HepG2 (cell line): ENCODE results near the gene NIP7. TPM values are rescaled to one million over a fixed set of nuclear protein-coding genes. Genes with fewer than 3 reads are reported as not detected.
A peak's percentile ranks its signal among the peaks of the same experiment; 100 is the strongest.

Source experiments
- DNMT3B ChIP-seq: conservative IDR thresholded peaks from 2 replicates; pipeline ENCODE4 v1.6.1; 2016; ENCODE audit warnings: missing biosample characterization, control low read depth
- DPF2 ChIP-seq: sonication (generic); formaldehyde crosslinking; IDR thresholded peaks from 2 replicates; pipeline ENCODE4 v1.4.0; 2020; ENCODE audit warnings: mild to moderate bottlenecking, low read depth, missing genetic modification reagents, borderline replicate concordance
- HOXA9 ChIP-seq: sonication (generic); formaldehyde crosslinking; IDR thresholded peaks from 2 replicates; pipeline ENCODE4 v1.8.1; 2022; ENCODE audit warnings: missing genetic modification reagents, mild to moderate bottlenecking, moderate library complexity, borderline replicate concordance
- PBX3 ChIP-seq: sonication (generic); formaldehyde crosslinking; IDR thresholded peaks from 2 replicates; pipeline ENCODE4 v1.8.1; 2023; ENCODE audit warnings: missing genetic modification reagents, inconsistent platforms, borderline replicate concordance
- RAD21 ChIP-seq: fragments of 450-650 bp; formaldehyde crosslinking; IDR thresholded peaks from 2 replicates; pipeline ENCODE4 v1.5.0; 2020; ENCODE audit warnings: mild to moderate bottlenecking
- ZBTB44 ChIP-seq: sonication (generic); formaldehyde crosslinking; IDR thresholded peaks from 2 replicates; pipeline ENCODE4 v1.4.0; 2020; ENCODE audit warnings: missing genetic modification reagents
- ZNF180 ChIP-seq: sonication (generic); formaldehyde crosslinking; IDR thresholded peaks from 2 replicates; pipeline ENCODE4 v1.4.0; 2020; ENCODE audit warnings: low read depth, missing genetic modification reagents, borderline replicate concordance
- ZNF335 ChIP-seq: sonication (generic); formaldehyde crosslinking; IDR thresholded peaks from 2 replicates; pipeline ENCODE4 v1.4.0; 2020; ENCODE audit warnings: missing genetic modification reagents
- ZNF619 ChIP-seq: sonication (generic); formaldehyde crosslinking; IDR thresholded peaks from 2 replicates; pipeline ENCODE4 v1.4.0; 2020; ENCODE audit warnings: mild to moderate bottlenecking, missing genetic modification reagents
- ZNF670 ChIP-seq: sonication (generic); formaldehyde crosslinking; IDR thresholded peaks from 2 replicates; pipeline ENCODE4 v1.8.0; 2022; ENCODE audit warnings: mild to moderate bottlenecking, missing genetic modification reagents, borderline replicate concordance
- ZNF776 ChIP-seq: sonication (generic); formaldehyde crosslinking; IDR thresholded peaks from 2 replicates; pipeline ENCODE4 v1.4.0; 2020; ENCODE audit warnings: mild to moderate bottlenecking, missing genetic modification reagents
- polyA plus RNA-seq, 8 experiments: library from polyadenylated mRNA; depleted of rRNA in 3 of 8; stranded (reverse) in 7 of 8; unstranded in 1 of 8; fragments of >200 nt; fragmentation: Illumina TruSeq in 4 of 8; extraction: Trizol in 4 of 8; gene quantifications; 2 replicates each; pipeline versions ENCODE4 v1.2.1 to v1.2.3, GENCODE V29; 2011 to 2016; ENCODE audit warnings: low read depth in 4 of 8, missing spikeins in 1 of 8, mixed read lengths in 1 of 8; ENCODE audit not compliant: insufficient read depth in 1 of 8
- total RNA-seq, 5 experiments: library from RNA; depleted of rRNA; stranded (reverse); fragments of >200 nt; fragmentation: Illumina TruSeq; extraction: Trizol; gene quantifications; 2 replicates each; pipeline ENCODE4 v1.2.3, GENCODE V29; 2016; ENCODE audit warnings: low read depth in 1 of 5
- TF ChIP-seq, protein P1 (sequence below): sonication (generic); formaldehyde crosslinking; IDR thresholded peaks from 2 replicates; pipeline ENCODE4 v1.4.0; 2020; ENCODE audit warnings: missing genetic modification reagents, borderline replicate concordance
- TF ChIP-seq, protein P2 (sequence below): sonication (generic); formaldehyde crosslinking; IDR thresholded peaks from 2 replicates; pipeline ENCODE4 v1.8.0; 2022; ENCODE audit warnings: mild to moderate bottlenecking, missing genetic modification reagents, moderate library complexity
- TF ChIP-seq, protein P3 (sequence below): sonication (generic); formaldehyde crosslinking; conservative IDR thresholded peaks from 2 replicates; pipeline ENCODE4 v1.8.0; 2022; ENCODE audit warnings: mild to moderate bottlenecking, moderate library complexity, missing genetic modification reagents

Gene NIP7
- total and polyA plus RNA-seq, 2 of the 13 experiments (the other 11 are each of a cell fraction or from before 2014, with no cell fraction given): 15.3 to 114 TPM

DNA sequence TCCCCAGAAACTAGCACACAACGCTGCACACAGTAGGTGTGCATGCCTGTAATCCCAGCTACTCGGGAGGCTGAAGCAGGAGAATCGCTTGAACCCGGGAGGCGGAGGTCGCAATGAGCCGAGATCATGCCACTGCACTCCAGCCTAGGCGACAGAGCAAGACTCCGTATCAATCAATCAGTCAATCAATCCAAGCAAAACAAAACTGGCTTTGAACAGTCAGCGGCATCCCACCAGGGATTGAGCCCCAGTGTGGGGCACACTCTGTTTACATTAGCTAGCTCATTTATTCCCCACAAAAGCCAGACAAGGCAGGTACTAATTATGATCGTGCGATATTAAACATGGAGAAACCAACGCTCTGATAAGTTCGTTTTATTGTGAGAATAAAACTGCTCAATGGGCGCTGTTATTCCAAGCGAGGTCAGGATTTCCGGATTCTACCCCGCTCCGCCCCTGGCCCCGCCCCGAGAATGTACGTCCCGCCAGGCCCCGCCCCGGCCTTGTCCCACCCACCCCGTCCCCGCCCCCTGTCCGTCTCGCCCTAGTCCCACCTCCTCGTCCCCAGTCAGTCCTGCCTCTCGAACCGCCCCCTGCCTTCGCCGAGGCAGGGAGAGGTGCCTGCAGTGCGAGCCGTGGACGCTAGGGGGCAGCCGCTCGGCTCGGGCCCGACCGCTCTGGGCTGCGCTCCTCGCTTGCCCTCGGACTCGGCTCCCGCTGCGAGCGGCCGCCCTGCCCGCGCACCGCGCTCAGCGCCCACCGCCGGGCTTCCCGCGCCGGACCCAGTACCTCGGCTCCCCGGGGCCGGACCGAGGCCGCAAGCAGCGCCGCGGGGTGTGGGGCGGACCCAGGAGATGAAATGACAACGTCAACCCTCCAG, 28.7 kb upstream of the NIP7 start, which contains the start of gene VPS4A (continued):
- TF ChIP-seq ZBTB44 (0 out of 2 replicates have a peak, but pooled peaks have one; percentile 29), HOXA9 (CRISPR knock-in tag) (0 out of 2 replicates have a peak, but pooled peaks have one; percentile 22), ZNF180 (CRISPR knock-in tag) (no peak), RAD21 (peak; percentile 91), PBX3 (CRISPR knock-in tag) (no peak), ZNF335 (CRISPR knock-in tag) (peak; percentile 58; the same call in 1 of the 2 replicates), DNMT3B (CRISPR knock-in tag) (no peak), ZNF776 (peak; percentile 92), ZNF619 (CRISPR knock-in tag) (no peak; the same call in 1 of the 2 replicates), DPF2 (CRISPR knock-in tag) (no peak), ZNF670 (CRISPR knock-in tag) (peak; percentile 32; the same call in 1 of the 2 replicates)
- TF ChIP-seq, protein P1, sequence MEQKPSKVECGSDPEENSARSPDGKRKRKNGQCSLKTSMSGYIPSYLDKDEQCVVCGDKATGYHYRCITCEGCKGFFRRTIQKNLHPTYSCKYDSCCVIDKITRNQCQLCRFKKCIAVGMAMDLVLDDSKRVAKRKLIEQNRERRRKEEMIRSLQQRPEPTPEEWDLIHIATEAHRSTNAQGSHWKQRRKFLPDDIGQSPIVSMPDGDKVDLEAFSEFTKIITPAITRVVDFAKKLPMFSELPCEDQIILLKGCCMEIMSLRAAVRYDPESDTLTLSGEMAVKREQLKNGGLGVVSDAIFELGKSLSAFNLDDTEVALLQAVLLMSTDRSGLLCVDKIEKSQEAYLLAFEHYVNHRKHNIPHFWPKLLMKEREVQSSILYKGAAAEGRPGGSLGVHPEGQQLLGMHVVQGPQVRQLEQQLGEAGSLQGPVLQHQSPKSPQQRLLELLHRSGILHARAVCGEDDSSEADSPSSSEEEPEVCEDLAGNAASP: peak; percentile 56
- TF ChIP-seq, protein P2, sequence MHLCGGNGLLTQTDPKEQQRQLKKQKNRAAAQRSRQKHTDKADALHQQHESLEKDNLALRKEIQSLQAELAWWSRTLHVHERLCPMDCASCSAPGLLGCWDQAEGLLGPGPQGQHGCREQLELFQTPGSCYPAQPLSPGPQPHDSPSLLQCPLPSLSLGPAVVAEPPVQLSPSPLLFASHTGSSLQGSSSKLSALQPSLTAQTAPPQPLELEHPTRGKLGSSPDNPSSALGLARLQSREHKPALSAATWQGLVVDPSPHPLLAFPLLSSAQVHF (CRISPR knock-in tag): no peak
- TF ChIP-seq, protein P3, sequence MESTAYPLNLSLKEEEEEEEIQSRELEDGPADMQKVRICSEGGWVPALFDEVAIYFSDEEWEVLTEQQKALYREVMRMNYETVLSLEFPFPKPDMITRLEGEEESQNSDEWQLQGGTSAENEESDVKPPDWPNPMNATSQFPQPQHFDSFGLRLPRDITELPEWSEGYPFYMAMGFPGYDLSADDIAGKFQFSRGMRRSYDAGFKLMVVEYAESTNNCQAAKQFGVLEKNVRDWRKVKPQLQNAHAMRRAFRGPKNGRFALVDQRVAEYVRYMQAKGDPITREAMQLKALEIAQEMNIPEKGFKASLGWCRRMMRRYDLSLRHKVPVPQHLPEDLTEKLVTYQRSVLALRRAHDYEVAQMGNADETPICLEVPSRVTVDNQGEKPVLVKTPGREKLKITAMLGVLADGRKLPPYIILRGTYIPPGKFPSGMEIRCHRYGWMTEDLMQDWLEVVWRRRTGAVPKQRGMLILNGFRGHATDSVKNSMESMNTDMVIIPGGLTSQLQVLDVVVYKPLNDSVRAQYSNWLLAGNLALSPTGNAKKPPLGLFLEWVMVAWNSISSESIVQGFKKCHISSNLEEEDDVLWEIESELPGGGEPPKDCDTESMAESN (CRISPR knock-in tag): peak; percentile 89
